ENCODE results near the gene RNF168.
"Not testable (repeated sequence)": the region's sequence is repeated elsewhere in the genome, so short reads cannot be mapped to it uniquely, and the experiment has no call there.

The RNF168 gene

GRCh38 chr3:196503196-196504076, at the start of gene RNF168:
Gene RNF168 (minus strand): TSS chr3:196503768. CDS start chr3:196503173, 595 bp downstream.
- peak; percentile 83 for DNase-seq (ENCODE audit: low read depth)

- no peak for DNase-seq (ENCODE audit: low read depth)
Measured at GRCh38 chr3:196552253-196552652, 48.7 kb upstream of the RNF168 start.

GRCh38 chr3:196550172-196550571, 46.6 kb upstream of the RNF168 start:
- not testable (repeated sequence) for DNase-seq (ENCODE audit: low read depth)

GRCh38 chr3:196549312-196549711, 45.7 kb upstream of the RNF168 start:
- not testable (repeated sequence) for DNase-seq (ENCODE audit: low read depth)

- no peak for DNase-seq (ENCODE audit: low read depth)
Measured at GRCh38 chr3:196547067-196547466, 43.5 kb upstream of the RNF168 start.

GRCh38 chr3:196546537-196546936, 43.0 kb upstream of the RNF168 start:
- DNase-seq (ENCODE audit: low read depth): no peak

- no peak for DNase-seq (ENCODE audit: low read depth)
Measured at GRCh38 chr3:196544491-196544992, 41.0 kb upstream of the RNF168 start.

- no peak for DNase-seq (ENCODE audit: low read depth)
Measured at GRCh38 chr3:196541684-196542445, 38.3 kb upstream of the RNF168 start.

- peak; percentile 76 for DNase-seq (ENCODE audit: low read depth)
Measured at GRCh38 chr3:196537319-196537984, 33.9 kb upstream of the RNF168 start.

- no peak for DNase-seq (ENCODE audit: low read depth)
Measured at GRCh38 chr3:196533260-196533681, 29.7 kb upstream of the RNF168 start.

- no peak for DNase-seq (ENCODE audit: low read depth)
Measured at GRCh38 chr3:196531418-196531817, 27.9 kb upstream of the RNF168 start.

- DNase-seq (ENCODE audit: low read depth): peak; percentile 76
Measured at GRCh38 chr3:196528639-196529233, 25.2 kb upstream of the RNF168 start.

GRCh38 chr3:196525141-196525540, 21.6 kb upstream of the RNF168 start:
- DNase-seq (ENCODE audit: low read depth): no peak

GRCh38 chr3:196524527-196524926, 21.0 kb upstream of the RNF168 start:
- no peak for DNase-seq (ENCODE audit: low read depth)

GRCh38 chr3:196523841-196524240, 20.3 kb upstream of the RNF168 start:
- no peak for DNase-seq (ENCODE audit: low read depth)

GRCh38 chr3:196521291-196521690, 17.7 kb upstream of the RNF168 start:
- not testable (repeated sequence) for DNase-seq (ENCODE audit: low read depth)

- no peak for DNase-seq (ENCODE audit: low read depth)
Measured at GRCh38 chr3:196519718-196520082, 16.1 kb upstream of the RNF168 start.

- peak; percentile 32 for DNase-seq (ENCODE audit: low read depth)
Measured at GRCh38 chr3:196518966-196519717, 15.6 kb upstream of the RNF168 start.

GRCh38 chr3:196517919-196518318, 14.4 kb upstream of the RNF168 start:
- no peak for DNase-seq (ENCODE audit: low read depth)

GRCh38 chr3:196517162-196517800, 13.7 kb upstream of the RNF168 start:
- DNase-seq (ENCODE audit: low read depth): no peak

Data from activated T-cell treated with anti-CD3 and anti-CD28 coated beads for 1 hour (primary cell).